Measurements from ENCODE around the gene TMC1. TPM values are rescaled to one million over a fixed set of nuclear protein-coding genes. Genes with fewer than 3 reads are reported as not detected.

The TMC1 gene
- total and polyA plus RNA-seq, 2 of the 8 experiments (the other 6 are each of a cell fraction or from before 2014, with no cell fraction given): 0.95 to 0.98 TPM

DNA sequence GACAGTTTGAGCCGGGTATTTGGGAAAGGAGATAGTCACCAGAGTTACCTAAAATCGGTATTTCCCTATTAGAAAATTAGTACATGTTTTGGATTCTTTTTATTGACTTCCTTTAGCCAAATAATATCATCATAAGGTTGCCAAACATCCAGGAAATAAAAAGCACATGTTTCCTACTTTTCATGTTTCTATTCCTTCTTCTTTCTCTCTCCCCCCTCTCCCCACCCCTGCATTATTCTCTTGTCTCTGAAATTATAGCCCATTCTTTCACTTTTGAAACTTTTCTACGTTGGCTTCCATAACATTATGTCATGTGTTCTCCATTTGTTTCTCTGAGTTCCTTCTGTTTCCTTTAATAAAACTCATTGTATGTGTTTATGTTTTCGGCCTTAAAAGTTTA, 269.6 kb downstream of the TMC1 start (continued):
- TF ChIP-seq SP4 (IDR thresholded peaks at IDR 0.05; ENCODE audit: low read length) (no peak), BCL11A (IDR thresholded peaks at IDR 0.05; ENCODE audit: low read depth in 2 of 2, low read length in 2 of 2) (no peak), BACH1 (IDR thresholded peaks at IDR 0.05; ENCODE audit: low read length) (no peak), SRF (IDR thresholded peaks at IDR 0.05; ENCODE audit: low read depth, low read length) (no peak), GABPA (IDR thresholded peaks at IDR 0.05; ENCODE audit: borderline replicate concordance, insufficient read depth, low read length) (no peak), SAP30 (IDR thresholded peaks at IDR 0.05; ENCODE audit: insufficient read depth, insufficient replicate concordance, low read length) (no peak)
- TF ChIP-seq, protein P1, sequence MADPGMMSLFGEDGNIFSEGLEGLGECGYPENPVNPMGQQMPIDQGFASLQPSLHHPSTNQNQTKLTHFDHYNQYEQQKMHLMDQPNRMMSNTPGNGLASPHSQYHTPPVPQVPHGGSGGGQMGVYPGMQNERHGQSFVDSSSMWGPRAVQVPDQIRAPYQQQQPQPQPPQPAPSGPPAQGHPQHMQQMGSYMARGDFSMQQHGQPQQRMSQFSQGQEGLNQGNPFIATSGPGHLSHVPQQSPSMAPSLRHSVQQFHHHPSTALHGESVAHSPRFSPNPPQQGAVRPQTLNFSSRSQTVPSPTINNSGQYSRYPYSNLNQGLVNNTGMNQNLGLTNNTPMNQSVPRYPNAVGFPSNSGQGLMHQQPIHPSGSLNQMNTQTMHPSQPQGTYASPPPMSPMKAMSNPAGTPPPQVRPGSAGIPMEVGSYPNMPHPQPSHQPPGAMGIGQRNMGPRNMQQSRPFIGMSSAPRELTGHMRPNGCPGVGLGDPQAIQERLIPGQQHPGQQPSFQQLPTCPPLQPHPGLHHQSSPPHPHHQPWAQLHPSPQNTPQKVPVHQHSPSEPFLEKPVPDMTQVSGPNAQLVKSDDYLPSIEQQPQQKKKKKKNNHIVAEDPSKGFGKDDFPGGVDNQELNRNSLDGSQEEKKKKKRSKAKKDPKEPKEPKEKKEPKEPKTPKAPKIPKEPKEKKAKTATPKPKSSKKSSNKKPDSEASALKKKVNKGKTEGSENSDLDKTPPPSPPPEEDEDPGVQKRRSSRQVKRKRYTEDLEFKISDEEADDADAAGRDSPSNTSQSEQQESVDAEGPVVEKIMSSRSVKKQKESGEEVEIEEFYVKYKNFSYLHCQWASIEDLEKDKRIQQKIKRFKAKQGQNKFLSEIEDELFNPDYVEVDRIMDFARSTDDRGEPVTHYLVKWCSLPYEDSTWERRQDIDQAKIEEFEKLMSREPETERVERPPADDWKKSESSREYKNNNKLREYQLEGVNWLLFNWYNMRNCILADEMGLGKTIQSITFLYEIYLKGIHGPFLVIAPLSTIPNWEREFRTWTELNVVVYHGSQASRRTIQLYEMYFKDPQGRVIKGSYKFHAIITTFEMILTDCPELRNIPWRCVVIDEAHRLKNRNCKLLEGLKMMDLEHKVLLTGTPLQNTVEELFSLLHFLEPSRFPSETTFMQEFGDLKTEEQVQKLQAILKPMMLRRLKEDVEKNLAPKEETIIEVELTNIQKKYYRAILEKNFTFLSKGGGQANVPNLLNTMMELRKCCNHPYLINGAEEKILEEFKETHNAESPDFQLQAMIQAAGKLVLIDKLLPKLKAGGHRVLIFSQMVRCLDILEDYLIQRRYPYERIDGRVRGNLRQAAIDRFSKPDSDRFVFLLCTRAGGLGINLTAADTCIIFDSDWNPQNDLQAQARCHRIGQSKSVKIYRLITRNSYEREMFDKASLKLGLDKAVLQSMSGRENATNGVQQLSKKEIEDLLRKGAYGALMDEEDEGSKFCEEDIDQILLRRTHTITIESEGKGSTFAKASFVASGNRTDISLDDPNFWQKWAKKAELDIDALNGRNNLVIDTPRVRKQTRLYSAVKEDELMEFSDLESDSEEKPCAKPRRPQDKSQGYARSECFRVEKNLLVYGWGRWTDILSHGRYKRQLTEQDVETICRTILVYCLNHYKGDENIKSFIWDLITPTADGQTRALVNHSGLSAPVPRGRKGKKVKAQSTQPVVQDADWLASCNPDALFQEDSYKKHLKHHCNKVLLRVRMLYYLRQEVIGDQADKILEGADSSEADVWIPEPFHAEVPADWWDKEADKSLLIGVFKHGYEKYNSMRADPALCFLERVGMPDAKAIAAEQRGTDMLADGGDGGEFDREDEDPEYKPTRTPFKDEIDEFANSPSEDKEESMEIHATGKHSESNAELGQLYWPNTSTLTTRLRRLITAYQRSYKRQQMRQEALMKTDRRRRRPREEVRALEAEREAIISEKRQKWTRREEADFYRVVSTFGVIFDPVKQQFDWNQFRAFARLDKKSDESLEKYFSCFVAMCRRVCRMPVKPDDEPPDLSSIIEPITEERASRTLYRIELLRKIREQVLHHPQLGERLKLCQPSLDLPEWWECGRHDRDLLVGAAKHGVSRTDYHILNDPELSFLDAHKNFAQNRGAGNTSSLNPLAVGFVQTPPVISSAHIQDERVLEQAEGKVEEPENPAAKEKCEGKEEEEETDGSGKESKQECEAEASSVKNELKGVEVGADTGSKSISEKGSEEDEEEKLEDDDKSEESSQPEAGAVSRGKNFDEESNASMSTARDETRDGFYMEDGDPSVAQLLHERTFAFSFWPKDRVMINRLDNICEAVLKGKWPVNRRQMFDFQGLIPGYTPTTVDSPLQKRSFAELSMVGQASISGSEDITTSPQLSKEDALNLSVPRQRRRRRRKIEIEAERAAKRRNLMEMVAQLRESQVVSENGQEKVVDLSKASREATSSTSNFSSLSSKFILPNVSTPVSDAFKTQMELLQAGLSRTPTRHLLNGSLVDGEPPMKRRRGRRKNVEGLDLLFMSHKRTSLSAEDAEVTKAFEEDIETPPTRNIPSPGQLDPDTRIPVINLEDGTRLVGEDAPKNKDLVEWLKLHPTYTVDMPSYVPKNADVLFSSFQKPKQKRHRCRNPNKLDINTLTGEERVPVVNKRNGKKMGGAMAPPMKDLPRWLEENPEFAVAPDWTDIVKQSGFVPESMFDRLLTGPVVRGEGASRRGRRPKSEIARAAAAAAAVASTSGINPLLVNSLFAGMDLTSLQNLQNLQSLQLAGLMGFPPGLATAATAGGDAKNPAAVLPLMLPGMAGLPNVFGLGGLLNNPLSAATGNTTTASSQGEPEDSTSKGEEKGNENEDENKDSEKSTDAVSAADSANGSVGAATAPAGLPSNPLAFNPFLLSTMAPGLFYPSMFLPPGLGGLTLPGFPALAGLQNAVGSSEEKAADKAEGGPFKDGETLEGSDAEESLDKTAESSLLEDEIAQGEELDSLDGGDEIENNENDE (IDR thresholded peaks at IDR 0.05; ENCODE audit: insufficient replicate concordance, low read length): no peak

Measured in H1 (cell line).